Activated naive CD4-positive, alpha-beta T cell treated with anti-CD3 and anti-CD28 coated beads, Interleukin-2, amount 10 ng/mL, durations not matched to agents 5 hours and 36 hours (primary cell): ENCODE results near the gene ZNF793. TPM values are rescaled to one million over a fixed set of nuclear protein-coding genes. Genes with fewer than 3 reads are reported as not detected.

ENCODE experiments used
- total RNA-seq, 2 experiments: library from RNA; stranded (reverse); gene quantifications; one replicate each; pipeline ENCODE4 v1.2.3, GENCODE V29; 2021

Gene ZNF793
- total RNA-seq = 1 to 10 TPM; 3.9 to 4.9 TPM

GRCh38 chr19:37506387-37507166, at the start of gene ZNF793:
ZNF793 (plus strand) TSS chr19:37506939; CDS start chr19:37523440, 16,501 bp downstream.

GRCh38 chr19:37466798-37467607, 39.7 kb upstream of the ZNF793 start, which contains the start of gene ZNF569:
ZNF569 (minus strand) TSS chr19:37467444; CDS start chr19:37444921, 22,523 bp downstream.

GRCh38 chr19:37468961-37469777, 37.6 kb upstream of the ZNF793 start, which contains the start of gene ZNF570:
ZNF570 (plus strand) TSS chr19:37469356; CDS start chr19:37470355, 999 bp downstream.

Other genes starting within 250 kb of the ZNF793 start
- 1 to 10 TPM; 7.5 to 8.1 TPM for gene ZNF527, start 135.8 kb upstream of the ZNF793 start, total RNA-seq
- 1 to 10 TPM; 7.3 to 8.2 TPM for gene ZNF569, start 39.5 kb upstream of the ZNF793 start, total RNA-seq
- 1 to 10 TPM; 7.1 to 7.8 TPM for gene ZNF570, start 37.6 kb upstream of the ZNF793 start, total RNA-seq
- gene ZNF571, start 87.9 kb downstream of the ZNF793 start, total RNA-seq = 1 to 10 TPM; 2.9 to 4.5 TPM
- 1 to 10 TPM; 3.2 to 3.7 TPM for gene ZNF540, start 87.9 kb downstream of the ZNF793 start, total RNA-seq
- 10 to 100 TPM; 15.0 to 16.1 TPM for gene ZFP30, start 148.5 kb downstream of the ZNF793 start, total RNA-seq
- 1 to 10 TPM; 5.6 TPM for gene ZNF607, start 212.8 kb downstream of the ZNF793 start, total RNA-seq